Measurements from ENCODE around the gene EHD1.

- TF ChIP-seq POLR2A (IDR thresholded peaks at IDR 0.05; ENCODE audit: low read depth, low read length) (peak; percentile 62), POLR2AphosphoS5 (IDR thresholded peaks at IDR 0.05; ENCODE audit: low read depth, low read length) (peak; percentile 70; the same call in 1 of the 2 replicates), TAF1 (IDR thresholded peaks at IDR 0.05; ENCODE audit: borderline replicate concordance, low read depth, low read length) (peak; percentile 41; the same call in 1 of the 2 replicates)
Observed at GRCh38 chr11:64850979-64851567, 27.3 kb downstream of the EHD1 start.
